K562 (cell line): ENCODE data around the gene UQCRH.

Source experiments
- CHAMP1 ChIP-seq: fragments of 450-650 bp; IDR thresholded peaks from 2 replicates; pipeline ENCODE4 v1.6.1; 2016; ENCODE audit warnings: mild to moderate bottlenecking
- ETV6 ChIP-seq, 3 experiments: fragments of 150-350 bp in 1 of 3; sonication (generic) in 1 of 3; formaldehyde crosslinking in 1 of 3; IDR thresholded peaks; 2 replicates each; pipeline versions ENCODE4 v1.6.1 to v1.8.0; 2014 to 2022; ENCODE audit warnings: borderline replicate concordance in 2 of 3, low read depth in 2 of 3, antibody characterized with exemption in 1 of 3, low read length in 1 of 3, mild to moderate bottlenecking in 1 of 3, missing genetic modification reagents in 1 of 3

- TF ChIP-seq CHAMP1 = no peak
- no peak for TF ChIP-seq ETV6 (IDR thresholded peaks at IDR 0.05; ENCODE audit: borderline replicate concordance in 1 of 2, low read depth in 2 of 2, low read length in 1 of 2)
- TF ChIP-seq ETV6 (CRISPR knock-in tag; IDR thresholded peaks at IDR 0.05; ENCODE audit: borderline replicate concordance) = no peak
Measured at GRCh38 chr1:46281021-46281420, 22.5 kb upstream of the UQCRH start.
